PFSK-1 (cell line): Measurements from ENCODE around the gene SIPA1L3.

Source experiments
- REST ChIP-seq, 2 experiments: IDR thresholded peaks; 2 replicates each; pipeline versions ENCODE4 v1.6.1 to v1.8.0; 2011 to 2012; ENCODE audit warnings: low read depth in 2 of 2, low read length in 2 of 2, control low read depth in 1 of 2, inconsistent platforms in 1 of 2, mild to moderate bottlenecking in 1 of 2, moderate library complexity in 1 of 2; ENCODE audit not compliant: insufficient read depth in 1 of 2
- TAF1 ChIP-seq: IDR thresholded peaks from 2 replicates; pipeline ENCODE4 v1.6.1; 2012; ENCODE audit warnings: low read length, control low read depth, borderline replicate concordance; ENCODE audit not compliant: insufficient read depth

DNA sequence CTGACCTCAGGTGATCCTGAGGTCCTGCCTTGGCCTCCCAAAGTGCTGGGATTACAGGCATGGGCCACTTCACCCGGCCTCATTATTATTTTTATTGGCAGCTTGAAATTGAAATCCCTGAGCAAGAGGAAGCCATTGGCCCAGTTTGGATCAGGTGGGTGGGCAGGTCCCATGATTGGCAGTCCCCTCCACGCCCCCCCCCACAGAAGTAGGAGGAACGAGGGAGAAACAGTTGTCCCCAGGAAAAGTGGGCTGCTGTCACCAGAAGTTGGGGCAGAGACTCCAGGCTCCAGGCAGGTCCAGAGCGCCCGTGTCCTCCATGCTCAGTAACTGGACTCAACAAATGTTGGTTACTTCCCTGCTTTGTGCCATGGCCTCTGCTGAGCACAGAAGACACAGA lies 70.4 kb downstream of the SIPA1L3 start:
- TF ChIP-seq REST (IDR thresholded peaks at IDR 0.05; ENCODE audit: insufficient read depth in 1 of 2, low read depth in 2 of 2, low read length in 2 of 2) (no peak), TAF1 (no peak)
